HEK293T (cell line): ENCODE data around the gene GAREM1.
A peak's percentile ranks its signal among the peaks of the same experiment; 100 is the strongest.

Experiments used
- BHLHE40 ChIP-seq: fragments of 450-650 bp; IDR thresholded peaks from 2 replicates; pipeline ENCODE4 v1.6.1; 2016; ENCODE audit warnings: mild to moderate bottlenecking, moderate library complexity, borderline replicate concordance
- CTBP1 ChIP-seq: fragments of 450-650 bp; IDR thresholded peaks from 2 replicates; pipeline ENCODE4 v1.6.1; 2016; ENCODE audit warnings: borderline replicate concordance
- FOXA1 ChIP-seq: fragments of 450-650 bp; IDR thresholded peaks from 2 replicates; pipeline ENCODE4 v1.6.1; 2016; ENCODE audit warnings: mild to moderate bottlenecking
- FOXK2 ChIP-seq: fragments of 450-650 bp; IDR thresholded peaks from 2 replicates; pipeline ENCODE4 v1.6.1; 2016; ENCODE audit warnings: mild to moderate bottlenecking
- FOXM1 ChIP-seq: fragments of 450-650 bp; IDR thresholded peaks from 2 replicates; pipeline ENCODE4 v1.6.1; 2017; ENCODE audit warnings: mild to moderate bottlenecking, borderline replicate concordance
- L3MBTL2 ChIP-seq: fragments of 450-650 bp; conservative IDR thresholded peaks from 2 replicates; pipeline ENCODE4 v1.6.1; 2016; ENCODE audit warnings: mild to moderate bottlenecking
- NFRKB ChIP-seq: fragments of 450-650 bp; IDR thresholded peaks from 2 replicates; pipeline ENCODE4 v1.6.1; 2016; ENCODE audit warnings: mild to moderate bottlenecking, moderate library complexity
- SP1 ChIP-seq: fragments of 450-650 bp; IDR thresholded peaks from 2 replicates; pipeline ENCODE4 v1.6.1; 2017
- TARDBP ChIP-seq: fragments of 450-650 bp; IDR thresholded peaks from 2 replicates; pipeline ENCODE4 v1.6.1; 2016
- TF ChIP-seq, protein P1 (sequence below): fragments of 450-650 bp; IDR thresholded peaks from 2 replicates; pipeline ENCODE4 v1.6.1; 2016

DNA sequence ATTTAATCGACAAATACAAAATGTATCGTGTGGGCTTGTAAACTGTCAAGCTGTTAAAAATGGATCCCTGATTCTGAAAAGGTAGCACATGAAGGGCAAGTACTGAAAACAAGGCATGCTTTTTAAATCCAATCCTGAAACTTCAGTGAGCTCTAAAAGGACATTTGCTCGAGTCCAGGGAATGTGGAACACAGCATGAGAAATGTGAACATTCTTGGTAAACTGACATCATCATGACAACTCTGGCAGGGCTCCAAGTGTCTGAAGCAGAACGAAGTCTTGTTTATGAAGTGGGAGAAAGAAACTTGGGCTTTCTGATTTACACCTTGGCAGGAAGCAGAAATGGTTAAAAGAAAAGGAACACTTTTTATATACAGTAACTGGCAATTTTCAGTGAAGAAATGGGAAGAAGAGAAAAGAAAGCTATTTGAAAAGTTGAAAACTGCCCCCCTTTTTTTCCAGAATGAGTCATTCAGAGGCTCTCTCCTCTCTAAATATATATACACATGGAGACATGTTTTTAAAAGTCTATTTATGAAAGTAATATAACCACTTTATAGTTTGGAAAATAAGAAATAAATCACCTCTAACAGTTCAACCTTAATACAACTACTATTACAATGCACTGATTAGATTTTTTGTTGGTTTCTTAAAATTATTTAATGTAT lies 120.8 kb downstream of the GAREM1 start:
- TF ChIP-seq, protein P1, sequence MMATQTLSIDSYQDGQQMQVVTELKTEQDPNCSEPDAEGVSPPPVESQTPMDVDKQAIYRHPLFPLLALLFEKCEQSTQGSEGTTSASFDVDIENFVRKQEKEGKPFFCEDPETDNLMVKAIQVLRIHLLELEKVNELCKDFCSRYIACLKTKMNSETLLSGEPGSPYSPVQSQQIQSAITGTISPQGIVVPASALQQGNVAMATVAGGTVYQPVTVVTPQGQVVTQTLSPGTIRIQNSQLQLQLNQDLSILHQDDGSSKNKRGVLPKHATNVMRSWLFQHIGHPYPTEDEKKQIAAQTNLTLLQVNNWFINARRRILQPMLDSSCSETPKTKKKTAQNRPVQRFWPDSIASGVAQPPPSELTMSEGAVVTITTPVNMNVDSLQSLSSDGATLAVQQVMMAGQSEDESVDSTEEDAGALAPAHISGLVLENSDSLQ, result peak; percentile 77
- no peak for TF ChIP-seq BHLHE40
- peak; percentile 67; the same call in 1 of the 2 replicates for TF ChIP-seq FOXK2
- TF ChIP-seq SP1, result no peak
- peak; percentile 64; the same call in 1 of the 2 replicates for TF ChIP-seq L3MBTL2
- TF ChIP-seq CTBP1, result no peak
- no peak for TF ChIP-seq FOXM1
- no peak for TF ChIP-seq NFRKB
- TF ChIP-seq FOXA1, result no peak
- TF ChIP-seq TARDBP, result no peak
